Umbilical cord (tissue), 2 donors: ENCODE measurements around the gene TNFRSF18. TPM values are rescaled to one million over a fixed set of nuclear protein-coding genes. Genes with fewer than 3 reads are reported as not detected.
"Not testable (repeated sequence)": the region's sequence is repeated elsewhere in the genome, so short reads cannot be mapped to it uniquely, and the experiment has no call there.

ENCODE experiments used
- DNase-seq: peaks from one replicate; pipeline ENCODE4 v3.0.0-alpha.2; 2015; ENCODE audit warnings: low spot score
- total RNA-seq: library from RNA; depleted of rRNA; stranded (reverse); fragments of >200 nt; gene quantifications from one replicate; pipeline ENCODE4 v1.2.3, GENCODE V29; 2014; ENCODE audit warnings: low replicate concordance; ENCODE audit not compliant: insufficient read depth

TNFRSF18 gene, protein sequence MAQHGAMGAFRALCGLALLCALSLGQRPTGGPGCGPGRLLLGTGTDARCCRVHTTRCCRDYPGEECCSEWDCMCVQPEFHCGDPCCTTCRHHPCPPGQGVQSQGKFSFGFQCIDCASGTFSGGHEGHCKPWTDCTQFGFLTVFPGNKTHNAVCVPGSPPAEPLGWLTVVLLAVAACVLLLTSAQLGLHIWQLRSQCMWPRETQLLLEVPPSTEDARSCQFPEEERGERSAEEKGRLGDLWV
- total RNA-seq: not detected

GRCh38 chr1:1206376-1206965 lies at the start of gene TNFRSF18:
Gene TNFRSF18 (minus strand): TSS chr1:1206592. CDS start chr1:1206571, 21 bp downstream.
- no peak for DNase-seq

- no peak for DNase-seq
Measured at GRCh38 chr1:1255611-1256010, 49.2 kb upstream of the TNFRSF18 start.

GRCh38 chr1:1255078-1255477 lies 48.7 kb upstream of the TNFRSF18 start:
- no peak for DNase-seq

GRCh38 chr1:1254667-1254998 lies 48.2 kb upstream of the TNFRSF18 start:
- DNase-seq: no peak

- DNase-seq: no peak
Measured at GRCh38 chr1:1253972-1254666, 47.7 kb upstream of the TNFRSF18 start.

DNA sequence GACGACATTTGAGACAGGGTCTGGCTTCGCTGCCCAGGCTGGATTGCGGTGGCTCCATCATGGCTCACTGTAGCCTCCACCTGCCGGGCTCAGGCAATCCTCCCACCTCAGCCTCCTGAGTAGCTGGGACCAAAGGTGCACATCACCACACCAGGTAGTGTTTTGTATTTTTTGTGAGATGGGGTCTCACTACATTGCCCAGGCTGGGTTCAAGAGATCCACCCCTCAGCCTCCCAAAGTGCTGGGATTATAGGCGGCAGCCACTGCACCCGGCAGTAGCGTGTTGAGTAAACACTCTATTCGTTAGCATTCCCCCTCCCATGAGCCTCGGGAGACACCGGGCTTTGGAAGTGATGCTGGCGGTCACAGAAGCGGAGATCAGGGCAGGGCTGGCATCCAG lies 46.9 kb upstream of the TNFRSF18 start:
- no peak for DNase-seq

GRCh38 chr1:1250786-1251284 lies 44.4 kb upstream of the TNFRSF18 start:
- no peak for DNase-seq

- not testable (repeated sequence) for DNase-seq
Measured at GRCh38 chr1:1248009-1248913, 41.9 kb upstream of the TNFRSF18 start.

DNA sequence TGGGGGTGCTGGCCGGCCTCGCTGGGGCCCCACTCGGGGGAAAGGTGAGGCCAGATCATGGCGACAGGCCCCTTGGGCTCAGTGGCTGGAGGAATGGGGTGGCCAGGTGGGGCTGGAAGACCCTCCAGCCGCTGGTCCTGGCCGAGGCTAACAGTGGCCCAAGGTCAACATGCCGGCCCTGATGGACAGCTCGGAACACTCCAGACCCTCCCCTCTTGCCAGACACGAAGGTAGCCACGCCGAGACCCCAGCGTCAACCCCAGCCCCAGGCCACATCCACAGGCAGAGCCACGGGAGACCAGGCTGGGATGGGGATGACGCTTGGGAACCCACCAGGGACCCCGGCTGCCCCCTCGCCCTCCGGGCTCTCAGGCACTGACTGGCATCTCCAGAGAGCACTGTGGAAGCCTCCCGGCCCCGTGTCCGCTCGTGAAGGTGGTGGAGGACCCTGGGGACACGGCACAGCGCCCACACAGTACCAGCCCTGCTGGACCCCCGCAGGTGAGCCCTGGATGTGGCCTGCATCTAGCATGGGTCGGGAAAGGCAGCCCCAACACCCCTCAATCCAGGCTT lies 41.0 kb upstream of the TNFRSF18 start:
- no peak for DNase-seq

- DNase-seq: no peak
Measured at GRCh38 chr1:1246577-1247340, 40.4 kb upstream of the TNFRSF18 start, which contains the start of gene C1QTNF12. Gene C1QTNF12 (minus strand): TSS chr1:1246722. CDS start chr1:1246690, 32 bp downstream.

GRCh38 chr1:1245817-1246576 lies 39.6 kb upstream of the TNFRSF18 start:
- no peak for DNase-seq

DNA sequence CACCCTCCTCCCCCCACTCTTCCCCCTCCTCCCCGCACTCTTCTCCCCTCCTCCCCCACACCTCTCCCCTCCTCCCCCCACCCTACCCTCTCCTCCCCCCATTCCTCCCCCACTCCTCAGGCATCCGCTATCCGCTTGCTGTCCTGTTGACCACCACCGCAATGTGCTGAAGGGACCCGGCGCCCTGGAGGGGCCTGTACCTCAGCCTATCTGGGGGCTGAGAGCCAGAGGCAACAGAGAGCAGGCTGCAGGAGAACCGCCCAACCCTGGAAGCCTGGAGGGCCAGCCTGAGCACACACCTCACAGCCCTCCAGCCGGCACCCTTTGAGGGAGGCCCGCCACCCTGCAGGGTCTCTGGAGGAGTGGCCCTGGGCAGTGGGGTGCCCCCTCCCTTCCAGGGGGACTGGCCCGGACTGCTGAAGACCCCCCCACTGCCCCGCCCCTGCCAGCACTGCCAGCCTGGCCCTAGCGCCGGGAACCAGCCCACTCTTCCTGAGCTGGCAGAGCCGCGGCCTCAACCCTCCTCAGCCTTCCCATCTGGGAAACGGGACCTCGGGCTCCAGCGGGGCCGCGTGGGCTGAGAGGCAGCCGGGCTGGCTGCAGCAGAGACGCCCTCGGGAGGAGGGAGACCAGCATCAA lies 38.9 kb upstream of the TNFRSF18 start:
- no peak for DNase-seq

DNA sequence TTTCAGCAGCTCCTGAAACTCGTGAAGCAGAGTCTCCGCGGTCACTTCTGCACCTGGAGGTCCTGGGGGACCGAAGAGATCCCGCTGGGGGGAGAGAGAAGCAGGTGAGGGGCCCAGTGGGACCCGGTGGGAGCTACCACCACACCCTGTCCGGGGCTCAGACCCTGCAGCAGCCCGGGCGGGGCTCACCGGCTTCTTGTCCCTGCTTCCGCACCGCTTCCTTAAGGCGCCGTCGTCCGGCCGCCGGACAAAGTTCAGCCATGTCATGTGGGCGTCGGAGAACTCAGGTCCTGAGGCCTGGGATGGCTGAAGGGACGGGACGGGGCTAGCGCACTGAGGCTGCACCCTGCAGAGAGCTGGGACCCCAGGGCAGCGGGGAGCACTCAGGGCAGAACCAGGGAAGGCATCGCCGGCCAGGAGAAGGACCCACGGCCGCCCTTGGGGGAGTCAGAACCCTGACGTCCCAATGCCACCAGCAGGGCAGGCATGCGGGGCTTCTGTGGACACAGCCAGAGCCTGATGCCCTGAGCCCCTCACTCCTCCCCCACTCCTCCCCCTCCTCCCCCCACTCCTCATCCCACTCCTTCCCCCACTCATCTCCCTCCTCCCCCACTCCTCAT lies 37.9 kb upstream of the TNFRSF18 start:
- DNase-seq: no peak

DNA sequence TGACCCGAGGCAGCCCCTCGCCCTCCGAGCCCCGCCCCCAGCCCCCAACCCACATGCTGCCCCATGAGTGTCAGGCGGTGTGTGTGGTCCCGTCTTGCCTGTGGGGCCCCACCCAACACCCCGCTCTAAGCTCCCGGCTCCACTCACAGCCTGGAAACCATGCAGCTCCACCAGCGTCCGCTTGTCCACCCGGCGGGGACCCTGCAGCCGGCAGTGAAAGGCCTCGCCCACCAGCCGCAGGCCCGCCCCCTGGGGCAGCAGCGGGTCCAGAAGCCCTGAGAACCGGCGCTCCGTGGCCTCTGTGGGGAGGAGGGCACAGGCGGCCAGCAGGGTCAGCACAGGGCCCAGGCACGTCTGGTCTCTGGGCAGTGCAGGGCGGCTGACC lies 37.4 kb upstream of the TNFRSF18 start:
- no peak for DNase-seq

GRCh38 chr1:1243266-1243660 lies 36.9 kb upstream of the TNFRSF18 start:
- no peak for DNase-seq

DNA sequence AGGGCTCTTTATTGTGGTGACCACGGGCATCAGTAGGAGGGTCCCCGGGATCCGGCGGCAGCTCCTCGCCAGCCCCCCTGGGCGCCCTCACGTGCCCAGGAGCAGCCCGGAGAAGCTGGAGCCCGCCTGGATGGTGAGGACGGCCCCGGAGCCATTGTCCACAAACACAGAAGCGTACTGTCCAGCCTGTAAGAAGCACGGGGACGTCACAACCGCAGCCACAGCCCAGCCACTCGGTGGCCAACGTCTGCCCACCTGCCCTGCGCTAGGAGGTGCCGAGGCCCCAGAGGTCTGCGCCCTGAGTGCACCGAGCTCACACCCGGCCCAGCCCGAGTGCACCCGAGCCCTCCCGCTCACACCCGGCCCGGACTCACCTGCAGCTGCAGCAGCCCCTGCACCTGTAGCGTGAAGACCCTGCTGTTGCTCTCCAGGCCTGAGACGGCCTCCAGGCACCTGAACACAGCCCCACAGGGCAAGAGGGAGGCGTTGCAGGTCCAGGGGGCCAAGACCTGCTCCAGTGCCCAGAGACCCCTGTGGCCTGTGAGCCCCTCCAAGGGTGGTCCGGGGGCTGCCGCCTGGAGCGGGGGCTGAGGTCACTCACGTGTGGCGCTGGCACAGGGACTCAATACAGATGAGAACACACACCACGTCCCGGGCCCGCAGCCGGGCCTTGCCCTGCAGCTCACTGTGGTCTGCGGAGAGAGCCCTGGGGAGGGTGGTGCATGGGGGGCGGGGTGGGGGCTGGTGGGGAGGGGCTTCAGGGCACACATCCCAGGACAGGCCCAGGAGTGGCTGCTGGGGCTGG lies 36.3 kb upstream of the TNFRSF18 start:
- no peak for DNase-seq

DNA sequence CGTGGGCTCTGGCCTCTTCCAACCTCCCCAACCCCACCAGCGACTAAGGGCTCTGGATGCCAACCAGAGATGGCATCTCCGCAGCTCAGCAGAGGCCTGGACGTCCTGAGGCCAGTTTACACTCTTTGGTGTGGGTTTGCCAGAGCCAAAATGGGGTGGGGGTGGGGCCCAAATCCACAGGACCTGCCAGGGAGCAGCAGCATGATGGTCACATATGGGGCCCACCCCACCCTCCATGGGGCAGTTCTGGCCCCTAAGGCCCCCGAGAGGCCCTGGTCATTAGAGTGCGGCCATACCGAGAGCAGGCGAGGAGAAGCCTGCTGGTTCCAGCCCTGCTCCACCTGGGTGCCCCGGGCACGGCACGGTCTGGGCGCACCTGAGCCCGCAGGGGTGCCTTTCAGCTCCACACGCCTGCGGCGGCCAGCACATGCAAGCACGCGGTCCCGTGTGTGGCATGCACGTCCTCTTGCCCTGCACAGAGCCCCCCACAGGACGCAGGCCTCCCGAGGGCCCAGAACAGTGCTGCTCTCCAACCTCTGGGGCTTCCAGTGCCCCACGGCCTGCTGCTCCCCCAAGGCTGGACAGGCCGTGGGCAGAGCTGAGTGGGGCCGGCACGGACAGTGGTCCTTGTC lies 35.3 kb upstream of the TNFRSF18 start:
- DNase-seq: no peak
